Jurkat, Clone E6-1 (cell line): ENCODE measurements around the gene GAS7.
A peak's percentile ranks its signal among the peaks of the same experiment; 100 is the strongest.

Experiments
- DNase-seq: peaks from one replicate; pipeline ENCODE4 v3.0.0-alpha.2; 2011; ENCODE audit warnings: low read depth, low spot score
- H3K4me3 ChIP-seq: 2 replicates; pipeline ENCODE4 v1.5.1; 2011; ENCODE audit warnings: mild to moderate bottlenecking, low read length, control low read depth, moderate library complexity

The GAS7 gene

GRCh38 chr17:9918352-9918751 is 280.1 kb downstream of the GAS7 start:
- DNase-seq: no peak
- H3K4me3 ChIP-seq: no peak overlapping the region

- no peak for DNase-seq
- H3K4me3 ChIP-seq: no peak overlapping the region
Measured at GRCh38 chr17:9917801-9918200, 280.6 kb downstream of the GAS7 start.

GRCh38 chr17:9917131-9917530 is 281.3 kb downstream of the GAS7 start:
- H3K4me3 ChIP-seq: no peak overlapping the region
- DNase-seq: no peak

- H3K4me3 ChIP-seq: no peak overlapping the region
- no peak for DNase-seq
Measured at GRCh38 chr17:9916108-9916507, 282.3 kb downstream of the GAS7 start.

- DNase-seq: no peak
- no peak overlapping the region for H3K4me3 ChIP-seq
Measured at GRCh38 chr17:9913476-9913875, 284.9 kb downstream of the GAS7 start.

GRCh38 chr17:9912121-9913099 is 286.0 kb downstream of the GAS7 start:
- DNase-seq: no peak
- no peak overlapping the region for H3K4me3 ChIP-seq

GRCh38 chr17:9911089-9911488 is 287.3 kb downstream of the GAS7 start:
- no peak overlapping the region for H3K4me3 ChIP-seq
- no peak for DNase-seq

GRCh38 chr17:9908649-9909042 is 289.8 kb downstream of the GAS7 start:
- no peak overlapping the region for H3K4me3 ChIP-seq
- no peak for DNase-seq

- no peak for DNase-seq
- no peak overlapping the region for H3K4me3 ChIP-seq
Measured at GRCh38 chr17:9907883-9908648, 290.3 kb downstream of the GAS7 start.

- no peak overlapping the region for H3K4me3 ChIP-seq
- DNase-seq: no peak
Measured at GRCh38 chr17:9907131-9907530, 291.3 kb downstream of the GAS7 start.

- no peak for DNase-seq
- no peak overlapping the region for H3K4me3 ChIP-seq
Measured at GRCh38 chr17:9906616-9907015, 291.8 kb downstream of the GAS7 start.

GRCh38 chr17:9905902-9906301 is 292.5 kb downstream of the GAS7 start:
- DNase-seq: peak; percentile 30
- H3K4me3 ChIP-seq: no peak overlapping the region

GRCh38 chr17:9905078-9905415 is 293.4 kb downstream of the GAS7 start, which contains the start of gene RCVRN:
Gene RCVRN, minus strand, starts transcription at chr17:9905271. Its CDS starts 91 bp downstream, at chr17:9905180.
- no peak for DNase-seq
- H3K4me3 ChIP-seq: no peak within 1 kb of the TSS

GRCh38 chr17:9904277-9905077 is 293.9 kb downstream of the GAS7 start:
- no peak overlapping the region for H3K4me3 ChIP-seq
- DNase-seq: no peak

- no peak for DNase-seq
- H3K4me3 ChIP-seq: no peak overlapping the region
Measured at GRCh38 chr17:9902120-9902519, 296.3 kb downstream of the GAS7 start.

- no peak for DNase-seq
- no peak overlapping the region for H3K4me3 ChIP-seq
Measured at GRCh38 chr17:9900784-9901183, 297.6 kb downstream of the GAS7 start.

GRCh38 chr17:9900044-9900594 is 298.3 kb downstream of the GAS7 start:
- DNase-seq: no peak
- H3K4me3 ChIP-seq: no peak overlapping the region

- DNase-seq: no peak
Measured at GRCh38 chr17:9899280-9900043, 298.9 kb downstream of the GAS7 start.

More at GRCh38 chr17:9899280-9900043, 298.9 kb downstream of the GAS7 start:
- H3K4me3 ChIP-seq: no peak overlapping the region
